ENCODE data around the gene PARP9.

PARP9 gene

DNA sequence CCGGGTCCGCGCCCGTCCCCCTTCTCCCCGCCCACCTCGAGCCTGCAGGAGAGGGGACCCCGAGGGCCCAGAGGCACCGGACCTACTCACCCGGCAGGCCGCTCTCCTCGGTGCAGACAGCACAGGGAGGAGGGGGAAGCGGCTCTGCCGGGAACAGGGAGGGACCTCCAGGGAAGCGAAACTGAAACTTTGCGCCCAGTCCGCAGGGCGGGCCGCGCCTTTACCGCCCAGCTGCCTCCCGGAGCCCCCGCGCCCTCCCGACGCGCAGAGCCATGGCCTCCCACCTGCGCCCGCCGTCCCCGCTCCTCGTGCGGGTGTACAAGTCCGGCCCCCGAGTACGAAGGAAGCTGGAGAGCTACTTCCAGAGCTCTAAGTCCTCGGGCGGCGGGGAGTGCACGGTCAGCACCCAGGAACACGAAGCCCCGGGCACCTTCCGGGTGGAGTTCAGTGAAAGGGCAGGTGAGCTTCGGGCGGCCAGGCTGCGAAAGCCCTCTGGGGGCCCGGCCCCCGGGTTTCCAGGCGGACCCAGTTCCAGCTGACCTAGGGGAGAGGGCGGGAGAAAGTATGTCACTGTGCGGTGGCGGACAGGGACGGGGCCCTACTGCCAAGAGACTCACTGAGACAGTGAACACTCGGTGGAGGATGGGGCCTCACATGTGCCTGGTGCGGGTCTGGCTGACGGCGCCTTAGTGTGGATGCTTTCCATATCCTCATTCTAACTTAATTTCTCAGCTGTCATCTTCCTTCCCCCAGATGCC lies at the start of gene PARP9, which contains the start of gene DTX3L:
Gene PARP9 (minus strand): TSS at position 146 of the 758 bp plus-strand sequence. CDS start 4,680 bp downstream, outside the sequence.
Gene DTX3L (plus strand): TSS at position 184 of the 758 bp plus-strand sequence. CDS start 89 bp downstream, at position 273.
- H3K4me1 Mint-ChIP-seq: peaks cover 84% of the 10 kb centered on the region
- H3K27ac Mint-ChIP-seq: peak within 1 kb of the TSS; percentile 98
- ATAC-seq (peak; percentile 91), DNase-seq (peak; percentile 73 to 84)
- H3K27me3 Mint-ChIP-seq: no peaks in the 10 kb centered on the region
- peak within 1 kb of the TSS; percentile 89 to 92 for H3K4me3 Mint-ChIP-seq
- no peaks in the 10 kb centered on the region for H3K9me3 Mint-ChIP-seq

DNA sequence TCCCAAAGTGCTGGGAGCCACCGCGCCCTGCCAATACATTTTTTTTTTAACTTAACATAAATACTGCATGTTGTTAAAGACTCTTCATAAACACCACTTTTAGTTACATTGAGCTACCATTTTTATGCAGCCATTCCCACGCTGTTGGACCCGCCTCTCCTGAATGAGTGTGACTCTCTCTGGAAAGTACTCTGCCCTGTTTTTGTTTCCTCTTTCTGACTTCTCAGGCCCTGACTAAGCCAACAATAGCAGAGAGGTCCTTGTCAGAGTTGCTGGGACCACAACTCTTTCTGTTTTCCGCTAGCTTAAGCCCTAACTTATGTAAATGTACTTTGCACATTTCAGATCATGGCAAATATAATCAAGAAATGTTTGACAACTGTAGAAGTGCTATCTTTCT lies 48.6 kb upstream of the PARP9 start:
- Mint-ChIP-seq H3K9me3 (peaks cover 0 to 9% of the 10 kb centered on the region in 2 donors), H3K27me3 (no peaks in the 10 kb centered on the region), H3K27ac (no peak overlapping the region), H3K4me1 (peaks cover 21% of the 10 kb centered on the region), H3K4me3 (no peak overlapping the region)
- no peak for DNase-seq
- ATAC-seq: no peak

DNA sequence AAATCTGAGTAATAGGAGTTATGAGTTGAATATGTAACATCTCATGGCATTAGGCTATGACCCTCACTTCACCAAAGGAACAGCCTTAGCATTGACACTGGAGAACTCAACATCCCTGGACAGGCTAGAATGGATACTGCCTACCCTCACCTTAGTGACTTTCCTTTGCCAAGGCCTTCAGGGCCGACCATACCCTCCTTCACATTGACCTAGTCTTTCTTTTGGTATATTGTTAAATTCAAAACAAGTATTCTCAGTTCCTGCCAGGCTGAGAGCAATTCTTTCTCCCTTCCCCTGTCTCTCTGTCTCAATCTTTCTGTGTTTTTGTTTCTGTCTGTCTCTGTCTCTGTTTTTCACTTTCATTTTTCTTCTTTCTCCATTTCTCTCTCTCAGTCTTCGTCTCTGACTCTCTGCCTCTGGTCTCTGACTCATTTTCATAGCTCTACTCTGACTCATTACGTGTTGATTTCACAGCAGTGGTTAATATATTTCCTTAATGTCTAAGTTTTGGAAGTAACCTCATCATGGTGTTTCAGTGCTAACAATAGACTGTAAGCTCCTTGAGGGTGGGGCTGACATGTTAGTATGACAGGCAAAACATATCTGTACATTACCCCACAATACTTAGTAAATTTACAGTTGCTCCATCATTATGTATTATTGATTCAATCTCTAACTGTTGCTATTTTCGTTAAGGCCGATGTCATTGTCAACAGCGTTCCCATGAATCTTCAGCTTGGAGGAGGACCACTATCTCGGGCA lies 45.9 kb upstream of the PARP9 start:
- H3K4me3 Mint-ChIP-seq: peak overlapping the region; percentile 21 to 70
- DNase-seq (peak; percentile 28 to 49), ATAC-seq (peak; percentile 98)
- peak overlapping the region; percentile 23 to 87 for H3K27ac Mint-ChIP-seq
- no peaks in the 10 kb centered on the region for H3K27me3 Mint-ChIP-seq
- peaks cover 28% of the 10 kb centered on the region for H3K4me1 Mint-ChIP-seq
- peaks cover 0 to 9% of the 10 kb centered on the region in 2 donors for H3K9me3 Mint-ChIP-seq

DNA sequence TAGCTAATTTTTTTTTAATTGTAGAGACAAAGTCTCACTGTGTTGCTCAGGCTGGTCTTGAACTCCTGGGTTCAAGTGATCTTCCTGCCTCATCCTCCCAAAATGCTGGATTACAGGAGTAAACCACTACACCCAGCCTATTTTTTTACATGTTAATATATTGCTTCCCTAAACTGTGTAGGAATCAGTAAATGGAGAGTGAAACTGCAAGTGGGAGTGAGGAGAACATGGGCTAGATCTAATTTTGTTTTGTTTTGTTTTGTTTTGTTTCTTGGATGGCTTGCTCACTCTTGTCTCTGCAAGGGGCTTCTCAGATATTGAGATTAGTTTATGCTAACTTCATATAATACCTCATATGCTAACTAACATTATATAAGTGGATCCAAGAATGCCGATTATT lies 44.8 kb upstream of the PARP9 start:
- no peaks in the 10 kb centered on the region for H3K27me3 Mint-ChIP-seq
- ATAC-seq (no peak), DNase-seq (no peak)
- H3K9me3 Mint-ChIP-seq: peaks cover 0 to 9% of the 10 kb centered on the region in 2 donors
- H3K27ac Mint-ChIP-seq: peak overlapping the region; percentile 53 to 88
- H3K4me1 Mint-ChIP-seq: peaks cover 31% of the 10 kb centered on the region
- no peak overlapping the region for H3K4me3 Mint-ChIP-seq

DNA sequence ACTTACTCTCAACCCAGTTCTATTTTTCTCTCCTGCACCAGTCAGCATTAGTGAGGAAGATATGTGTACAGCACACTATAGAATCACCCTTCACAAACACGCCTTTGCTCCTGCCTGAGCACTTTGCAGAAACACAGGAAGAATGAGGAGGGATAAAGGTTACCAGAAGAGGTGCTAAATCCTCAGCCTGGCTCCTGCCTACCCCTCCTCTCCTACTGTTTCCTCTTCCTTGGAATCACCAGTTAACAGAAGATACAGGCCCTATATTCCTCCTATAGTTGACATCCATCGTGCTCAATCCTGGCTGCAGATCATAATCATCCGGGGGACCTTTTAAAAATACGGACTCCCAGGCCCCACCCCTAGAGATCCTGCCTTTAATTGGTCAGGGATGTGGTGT lies 42.2 kb upstream of the PARP9 start:
- Mint-ChIP-seq H3K4me3 (no peak overlapping the region), H3K27ac (no peak overlapping the region), H3K27me3 (no peaks in the 10 kb centered on the region), H3K9me3 (peaks cover 0 to 5% of the 10 kb centered on the region in 2 donors), H3K4me1 (peaks cover 41% of the 10 kb centered on the region)
- ATAC-seq (no peak), DNase-seq (no peak)

DNA sequence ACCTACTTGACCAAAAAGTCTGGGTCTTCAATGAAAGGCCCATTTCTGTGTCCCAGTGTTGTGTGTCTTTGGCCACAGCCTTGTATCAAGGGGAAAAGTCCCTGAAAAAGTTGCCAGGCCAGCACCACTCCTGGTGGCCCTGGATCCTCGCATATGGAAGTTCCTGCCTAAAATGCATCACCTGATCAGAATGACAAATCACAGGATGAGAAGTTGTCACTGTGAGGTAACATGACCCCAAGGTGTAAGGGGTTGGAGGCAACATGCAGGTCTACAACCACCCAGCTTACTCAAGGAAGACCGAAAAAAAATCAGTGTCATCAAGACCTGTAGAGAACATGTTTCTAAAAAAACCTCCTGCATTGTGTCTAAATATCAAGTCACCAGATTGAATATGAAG lies 39.0 kb upstream of the PARP9 start:
- DNase-seq: no peak
- Mint-ChIP-seq H3K4me1 (peaks cover 37% of the 10 kb centered on the region), H3K4me3 (no peak overlapping the region), H3K9me3 (no peaks in the 10 kb centered on the region), H3K27me3 (no peaks in the 10 kb centered on the region), H3K27ac (no peak overlapping the region)
- ATAC-seq: no peak

- Mint-ChIP-seq H3K27ac (no peak overlapping the region), H3K4me1 (peaks cover 37% of the 10 kb centered on the region), H3K27me3 (no peaks in the 10 kb centered on the region), H3K9me3 (no peaks in the 10 kb centered on the region), H3K4me3 (no peak overlapping the region)
- no peak for ATAC-seq
- no peak for DNase-seq
Observed at GRCh38 chr3:122602011-122602710, 38.1 kb upstream of the PARP9 start.

- H3K4me1 Mint-ChIP-seq: peaks cover 25% of the 10 kb centered on the region
- ATAC-seq (no peak), DNase-seq (no peak)
Observed at GRCh38 chr3:122598556-122598955, 34.5 kb upstream of the PARP9 start.

GRCh38 chr3:122598151-122598550 lies 34.1 kb upstream of the PARP9 start:
- ATAC-seq (no peak), DNase-seq (no peak)
- Mint-ChIP-seq H3K27ac (no peak overlapping the region), H3K4me3 (no peak overlapping the region), H3K4me1 (peaks cover 21% of the 10 kb centered on the region), H3K9me3 (peaks cover 0 to 12% of the 10 kb centered on the region in 2 donors), H3K27me3 (no peaks in the 10 kb centered on the region)

More at GRCh38 chr3:122598556-122598955, 34.5 kb upstream of the PARP9 start:
- Mint-ChIP-seq H3K27ac (no peak overlapping the region), H3K9me3 (peaks cover 0 to 12% of the 10 kb centered on the region in 2 donors), H3K27me3 (no peaks in the 10 kb centered on the region), H3K4me3 (no peak overlapping the region)

- ATAC-seq (no peak), DNase-seq (no peak)
- Mint-ChIP-seq H3K27ac (no peak overlapping the region), H3K9me3 (peaks cover 0 to 12% of the 10 kb centered on the region in 2 donors), H3K4me3 (no peak overlapping the region), H3K27me3 (no peaks in the 10 kb centered on the region), H3K4me1 (peaks cover 16% of the 10 kb centered on the region)
Observed at GRCh38 chr3:122594025-122594424, 29.9 kb upstream of the PARP9 start.

GRCh38 chr3:122590610-122591009 lies 26.5 kb upstream of the PARP9 start:
- Mint-ChIP-seq H3K27me3 (no peaks in the 10 kb centered on the region), H3K4me1 (peaks cover 28% of the 10 kb centered on the region), H3K9me3 (peaks cover 0 to 4% of the 10 kb centered on the region in 2 donors), H3K4me3 (no peak overlapping the region), H3K27ac (no peak overlapping the region)
- DNase-seq: no peak
- ATAC-seq: no peak

DNA sequence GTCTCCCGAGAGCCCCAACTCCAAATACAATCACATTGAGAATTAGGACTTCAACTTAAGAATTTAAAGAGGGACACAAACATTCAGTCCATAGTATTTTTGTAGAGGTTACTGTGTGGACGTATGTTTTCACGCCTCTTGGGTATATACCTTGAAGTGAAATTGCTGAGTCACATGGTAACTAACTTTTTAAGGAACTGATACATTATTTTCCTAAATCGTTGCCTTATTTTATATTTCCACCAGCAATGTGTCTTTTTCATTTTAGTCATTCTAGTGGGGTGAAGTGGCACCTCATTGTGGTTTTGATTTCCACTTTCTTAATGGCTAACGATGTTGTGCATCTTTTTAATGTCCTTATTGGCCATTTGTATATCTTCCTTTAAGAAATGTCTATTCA lies 25.2 kb upstream of the PARP9 start:
- no peak for ATAC-seq
- Mint-ChIP-seq H3K9me3 (no peaks in the 10 kb centered on the region), H3K4me1 (peaks cover 42% of the 10 kb centered on the region), H3K27me3 (no peaks in the 10 kb centered on the region), H3K4me3 (no peak overlapping the region), H3K27ac (no peak overlapping the region)
- DNase-seq: no peak

DNA sequence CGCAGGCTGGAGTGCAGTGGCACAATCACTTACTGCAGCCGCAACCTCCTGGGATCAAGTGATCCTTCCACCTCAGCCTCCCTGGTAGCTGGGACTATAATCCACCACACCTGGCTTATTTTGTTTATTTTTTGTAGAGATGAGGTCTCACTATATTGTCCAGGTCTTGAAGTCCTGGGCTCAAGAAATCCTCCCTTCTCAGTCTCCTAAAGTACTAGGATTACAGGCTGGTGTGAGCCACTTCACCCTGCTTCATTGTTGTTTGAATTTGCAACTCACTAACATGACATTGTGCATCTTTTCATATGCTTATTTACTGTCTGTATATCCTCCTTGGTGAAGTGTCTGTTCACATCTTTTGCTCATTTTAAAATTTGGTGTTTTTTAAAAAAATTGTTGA lies 23.5 kb upstream of the PARP9 start:
- Mint-ChIP-seq H3K4me3 (no peak overlapping the region), H3K4me1 (peaks cover 52% of the 10 kb centered on the region), H3K27ac (no peak overlapping the region), H3K9me3 (peaks cover 4 to 14% of the 10 kb centered on the region in 2 donors), H3K27me3 (no peaks in the 10 kb centered on the region)
- no peak for ATAC-seq
- DNase-seq: no peak

DNA sequence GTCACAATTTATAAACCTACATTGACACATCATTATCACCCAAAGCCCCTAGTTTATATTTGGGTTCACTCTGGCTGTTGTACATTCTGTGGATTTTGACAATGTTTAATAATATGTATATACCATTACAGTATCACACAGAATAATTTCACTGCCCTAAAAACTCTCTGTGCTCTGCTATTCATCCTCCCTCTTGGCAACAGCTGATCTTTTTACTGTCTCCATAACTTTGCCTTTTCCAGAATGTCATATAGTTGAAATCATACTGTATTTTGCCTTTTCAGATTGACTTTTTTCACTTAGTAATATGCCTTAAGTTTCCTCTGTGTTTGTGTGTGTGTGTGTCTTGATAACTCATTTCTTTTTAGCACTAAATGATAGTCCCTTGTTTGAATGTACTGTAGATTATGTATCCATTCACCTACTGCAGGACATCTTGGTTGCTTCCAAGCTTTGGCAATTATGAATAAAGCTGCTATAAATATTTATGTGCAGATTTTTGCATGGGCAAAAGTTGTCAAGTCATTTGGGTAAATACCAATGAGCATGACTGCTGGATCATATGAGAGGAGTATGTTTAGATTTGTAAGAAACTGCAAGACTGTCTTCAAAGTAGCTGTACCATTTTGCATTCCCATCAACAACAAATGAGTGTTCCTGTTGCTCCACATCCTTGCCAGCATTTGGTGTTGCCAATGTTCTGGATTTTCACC lies 22.8 kb upstream of the PARP9 start:
- H3K9me3 Mint-ChIP-seq: peaks cover 8 to 20% of the 10 kb centered on the region in 2 donors
- ATAC-seq (no peak), DNase-seq (no peak)
- no peaks in the 10 kb centered on the region for H3K27me3 Mint-ChIP-seq
- H3K4me1 Mint-ChIP-seq: peaks cover 52% of the 10 kb centered on the region
- peak overlapping the region in 1 of 2 donors; percentile 62 for H3K27ac Mint-ChIP-seq
- H3K4me3 Mint-ChIP-seq: no peak overlapping the region

DNA sequence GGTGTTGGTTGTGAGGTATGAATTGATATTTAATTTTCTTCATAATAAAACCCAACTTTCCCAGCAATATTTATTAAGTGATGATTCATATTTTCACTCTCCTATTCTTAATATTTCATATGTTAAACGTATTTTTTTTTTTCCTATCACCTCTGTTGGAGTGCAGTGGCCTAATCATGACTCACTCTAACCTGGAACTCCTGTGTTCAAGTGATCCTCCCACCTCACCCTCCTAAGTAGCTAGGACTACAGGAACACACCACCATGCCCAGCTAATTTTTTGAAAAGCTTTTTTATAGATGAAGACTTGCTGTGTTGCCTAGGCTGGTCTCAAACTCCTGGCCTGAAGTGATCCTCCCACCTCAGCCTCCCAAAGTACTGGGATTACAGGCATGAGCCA lies 22.0 kb upstream of the PARP9 start:
- ATAC-seq (no peak), DNase-seq (no peak)
- Mint-ChIP-seq H3K4me3 (no peak overlapping the region), H3K4me1 (peaks cover 52% of the 10 kb centered on the region), H3K27ac (peak overlapping the region in 1 of 2 donors; percentile 3), H3K9me3 (peaks cover 15 to 28% of the 10 kb centered on the region in 2 donors), H3K27me3 (no peaks in the 10 kb centered on the region)
